Measurements from ENCODE around the gene IGSF22. TPM values are rescaled to one million over a fixed set of nuclear protein-coding genes. Genes with fewer than 3 reads are reported as not detected.

Gene IGSF22
- total RNA-seq, 1 experiment from 2014 or later: not detected

GRCh38 chr11:18739685-18740084 lies 13.7 kb upstream of the IGSF22 start:
- TF ChIP-seq EZH2 (IDR thresholded peaks at IDR 0.05): no peak
- TF ChIP-seq YY1 (IDR thresholded peaks at IDR 0.05; ENCODE audit: extremely low read depth, insufficient replicate concordance, low read depth, low read length): no peak
- no peak for TF ChIP-seq CEBPB (IDR thresholded peaks at IDR 0.05; ENCODE audit: low read depth)
- TF ChIP-seq SP1 (IDR thresholded peaks at IDR 0.05; ENCODE audit: low read depth): no peak
- no peak for TF ChIP-seq TCF7L2 (IDR thresholded peaks at IDR 0.05; ENCODE audit: borderline replicate concordance, extremely low read depth, insufficient read depth, insufficient read length)
- TF ChIP-seq REST (IDR thresholded peaks at IDR 0.05; ENCODE audit: low read depth): no peak
- TF ChIP-seq POLR2A (IDR thresholded peaks at IDR 0.05; ENCODE audit: borderline replicate concordance, extremely low read depth, insufficient read depth, insufficient read length): no peak
- TF ChIP-seq SIN3A (IDR thresholded peaks at IDR 0.05; ENCODE audit: low read depth): no peak
- no peak for TF ChIP-seq EGR1 (IDR thresholded peaks at IDR 0.05; ENCODE audit: low read depth)
- no peak for TF ChIP-seq CBX3 (IDR thresholded peaks at IDR 0.05; ENCODE audit: low read depth)
- TF ChIP-seq EZH2phosphoT487 (IDR thresholded peaks at IDR 0.05; ENCODE audit: borderline replicate concordance): no peak
- no peaks in the 10 kb centered on the region for H3K9me2 ChIP-seq (ENCODE audit: insufficient read depth)
- intact Hi-C loops (cut with micrococcal nuclease): no loop called here
- no peak overlapping the region for H3K9ac ChIP-seq (ENCODE audit: low read length)
- no peaks in the 10 kb centered on the region for H3K79me2 ChIP-seq (ENCODE audit: insufficient read depth, low read length)
- ChIA-PET POLR2A (no interaction called here), RAD21 (ENCODE audit: low non-redundant PET in 1 of 2, low total read pairs in 2 of 2, uncharacterized antibody in 2 of 2, unreplicated experiment in 2 of 2) (no interaction called here), CTCF (interaction anchor here (0.8 to 2.6 kb wide), 2 partner anchors 18 to 25 kb away, joined by 3 to 8 read pairs; no protein-coding TSS in a partner anchor)
- no peaks in the 10 kb centered on the region for H3K36me3 ChIP-seq (ENCODE audit: control insufficient read depth in 1 of 2, insufficient read depth in 2 of 2, low read length in 2 of 2)
- no peaks in the 10 kb centered on the region for H3K4me1 ChIP-seq (ENCODE audit: control insufficient read depth in 1 of 2, insufficient read depth in 2 of 2, low read length in 2 of 2)
- no peaks in the 10 kb centered on the region for H3K27me3 ChIP-seq (ENCODE audit: insufficient read depth, low read length)
- H4K20me1 ChIP-seq (ENCODE audit: insufficient read depth): no peaks in the 10 kb centered on the region
- ATAC-seq: no peak
- BruUV-seq (replicated peaks): no TSS peak
- no peak for DNase-seq (ENCODE audit: low read depth, low spot score)
- no peak overlapping the region for H2AFZ ChIP-seq (ENCODE audit: low read depth, low read length, poor library complexity, severe bottlenecking)
- no peak overlapping the region for H3K27ac ChIP-seq (ENCODE audit: low read depth, low read length)
- no peak overlapping the region for H3K4me3 ChIP-seq (replicated peaks in 1 of 2; ENCODE audit: low read depth in 1 of 2, low read length in 2 of 2)
- no peaks in the 10 kb centered on the region for H3K9me3 ChIP-seq (ENCODE audit: control insufficient read depth in 1 of 2, insufficient read depth in 1 of 2, low read depth in 1 of 2, low read length in 2 of 2)
- H3K4me2 ChIP-seq (ENCODE audit: low read length): no peak overlapping the region

All from HCT116 (cell line).